H1 (cell line): ENCODE measurements around the gene HYLS1. TPM values are rescaled to one million over a fixed set of nuclear protein-coding genes. Genes with fewer than 3 reads are reported as not detected.

Source experiments
- polyA plus RNA-seq, 7 experiments: library from polyadenylated mRNA; depleted of rRNA in 3 of 7; stranded (reverse) in 5 of 7; unstranded in 2 of 7; fragments of >200 nt in 5 of 7; fragments of 200-250 nt in 2 of 7; gene quantifications; 1 replicate in 5 of 7; 2 replicates in 1 of 7; 4 replicates in 1 of 7; pipeline versions ENCODE4 v1.2.1 to v1.2.3, GENCODE V29; 2011 to 2013; ENCODE audit warnings: missing spikeins in 2 of 7, mixed read lengths in 2 of 7
- total RNA-seq: library from RNA; stranded (reverse); fragmentation: NEBNext Ultra II Directional; extraction: Animal tissue kit (Norgen Biotek cat#: 25700); gene quantifications from 2 replicates; pipeline ENCODE4 v1.2.1, GENCODE V29; 2021
- TF ChIP-seq, protein P1 (sequence below): IDR thresholded peaks from 2 replicates; pipeline ENCODE4 v1.6.1; 2011; ENCODE audit warnings: low read depth, mild to moderate bottlenecking, low read length; ENCODE audit not compliant: insufficient read depth

Gene HYLS1
- total and polyA plus RNA-seq, 2 of the 8 experiments (the other 6 are each of a cell fraction or from before 2014, with no cell fraction given): 5.1 to 11.6 TPM

DNA sequence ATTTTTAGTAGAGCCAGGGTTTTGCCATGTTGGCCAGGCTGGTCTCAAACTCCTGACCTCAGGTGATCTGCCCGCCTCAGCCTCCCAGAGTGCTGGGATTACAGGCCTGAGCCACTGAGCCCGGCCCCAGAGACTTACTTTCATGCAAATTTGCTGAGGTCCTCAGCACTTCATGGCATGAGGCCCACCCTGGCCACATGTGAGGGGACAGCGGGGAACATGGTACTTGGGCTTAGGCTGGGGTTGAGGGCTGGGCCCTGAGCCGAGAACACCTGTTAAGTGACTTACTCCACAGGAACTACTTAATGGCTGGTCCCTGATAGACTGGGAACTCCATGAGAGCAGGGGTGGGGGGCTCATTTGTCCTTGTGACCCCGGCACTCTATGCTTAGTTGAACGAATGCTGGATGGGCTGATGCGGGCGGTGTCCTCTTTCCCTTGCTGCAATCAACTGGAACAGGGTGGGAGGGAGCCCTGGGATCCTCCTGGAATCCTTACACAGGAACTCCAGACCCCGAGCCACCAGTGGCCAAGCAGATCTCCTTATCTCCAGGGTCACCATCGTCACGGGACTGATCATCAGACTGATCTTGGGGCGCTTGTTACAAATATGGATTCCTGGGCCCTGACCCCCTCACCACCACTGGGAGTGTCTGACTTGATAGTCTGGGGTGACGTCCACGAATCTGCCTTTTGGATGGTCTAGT lies 59.4 kb downstream of the HYLS1 start (continued):
- TF ChIP-seq, protein P1, sequence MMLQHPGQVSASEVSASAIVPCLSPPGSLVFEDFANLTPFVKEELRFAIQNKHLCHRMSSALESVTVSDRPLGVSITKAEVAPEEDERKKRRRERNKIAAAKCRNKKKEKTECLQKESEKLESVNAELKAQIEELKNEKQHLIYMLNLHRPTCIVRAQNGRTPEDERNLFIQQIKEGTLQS: no peak
- TF ChIP-seq, all 59 proteins: peak for 0
